HG02981 (cell line): Measurements from ENCODE around the gene CCSER1.
"Not testable (repeated sequence)": the region's sequence is repeated elsewhere in the genome, so short reads cannot be mapped to it uniquely, and the experiment has no call there.

Experiments
- ATAC-seq: cut with Tn5 transposase; IDR thresholded peaks from one replicate; pipeline ENCODE4 v1.9.1; 2021; ENCODE audit warnings: mild to moderate bottlenecking, moderate library complexity; ENCODE audit not compliant: unreplicated experiment

CCSER1 gene

DNA sequence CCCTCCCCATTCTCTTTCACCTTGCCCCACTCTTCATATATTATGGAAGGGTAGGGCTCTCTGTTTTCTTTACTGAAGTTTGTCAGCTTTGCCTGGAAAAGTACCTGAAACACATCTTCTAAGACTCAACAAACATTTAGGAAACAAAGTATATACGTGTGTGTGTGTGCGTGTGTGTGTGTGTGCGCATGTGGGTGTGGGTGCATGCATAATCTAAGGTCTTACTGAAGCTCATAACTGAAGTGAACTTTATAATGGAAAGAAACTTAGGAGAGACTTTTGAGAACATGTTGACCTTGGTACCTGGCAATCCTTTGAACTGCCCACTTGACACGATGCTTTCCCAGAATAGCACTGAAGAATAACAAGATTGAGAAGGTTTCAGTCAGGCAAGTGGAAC lies 1190.2 kb downstream of the CCSER1 start:
- ATAC-seq = no peak

GRCh38 chr4:91319556-91320268 lies 1192.5 kb downstream of the CCSER1 start:
- no peak for ATAC-seq

DNA sequence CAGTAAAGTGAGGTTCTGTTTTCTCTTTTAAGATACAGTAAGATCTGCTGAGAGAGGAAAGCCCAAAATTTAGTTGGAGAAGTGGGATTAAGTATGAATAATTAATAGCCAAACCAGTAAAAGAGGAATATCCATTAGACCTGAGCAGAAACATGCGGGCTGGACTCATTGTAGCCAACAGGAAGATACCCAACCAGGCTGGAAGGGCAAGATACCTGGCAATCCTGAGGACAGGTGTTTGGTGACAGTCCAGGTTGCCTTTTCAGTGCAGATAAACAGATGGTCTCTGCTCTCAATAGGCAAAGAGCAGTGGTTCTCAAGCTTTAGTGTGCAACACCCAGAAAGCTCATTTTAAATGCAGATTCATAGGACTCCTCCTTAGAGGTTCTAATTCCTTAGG lies 1195.8 kb downstream of the CCSER1 start:
- ATAC-seq = no peak

DNA sequence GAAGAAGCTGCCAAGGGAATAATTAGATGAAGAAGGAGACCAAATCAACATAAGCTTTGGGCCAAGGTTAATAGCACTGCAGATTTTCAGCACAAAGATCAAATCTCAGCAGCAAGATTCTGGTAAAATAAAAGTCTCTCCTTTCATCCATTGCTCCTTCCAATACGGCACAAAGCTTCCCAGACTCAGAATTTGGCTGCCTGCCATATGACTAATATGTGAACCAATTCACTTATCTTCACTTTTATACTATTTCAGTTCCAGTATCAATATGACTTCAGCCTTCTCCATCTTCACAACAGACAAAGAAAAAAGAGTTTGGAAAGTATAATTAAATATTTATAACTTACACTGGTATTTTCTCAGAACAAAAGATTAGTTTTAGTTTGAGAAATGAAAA lies 1198.3 kb downstream of the CCSER1 start:
- ATAC-seq = no peak

DNA sequence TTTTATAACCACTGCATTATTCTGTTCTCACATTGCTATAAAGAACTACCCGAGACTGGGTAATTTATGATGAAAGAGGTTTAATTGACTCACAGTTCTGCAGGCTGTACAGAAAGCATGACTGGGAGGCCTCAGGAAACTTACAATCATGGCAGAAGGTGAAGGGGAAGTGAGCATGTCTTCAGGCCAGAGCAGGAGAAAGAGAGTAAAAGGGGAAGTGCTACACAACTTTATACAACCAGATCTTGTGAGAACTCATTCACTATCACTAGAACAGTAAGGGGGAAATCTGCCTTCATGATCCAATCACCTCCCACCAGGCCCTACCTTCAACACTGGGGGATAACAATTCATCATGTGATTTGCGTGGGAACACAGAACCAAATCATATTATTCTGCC lies 1199.0 kb downstream of the CCSER1 start:
- not testable (repeated sequence) for ATAC-seq

- no peak for ATAC-seq
These were observed 1203.5 kb downstream of the CCSER1 start for GRCh38 chr4:91330555-91331137.

- ATAC-seq = no peak
These were observed 1213.6 kb downstream of the CCSER1 start for GRCh38 chr4:91340822-91341221.

DNA sequence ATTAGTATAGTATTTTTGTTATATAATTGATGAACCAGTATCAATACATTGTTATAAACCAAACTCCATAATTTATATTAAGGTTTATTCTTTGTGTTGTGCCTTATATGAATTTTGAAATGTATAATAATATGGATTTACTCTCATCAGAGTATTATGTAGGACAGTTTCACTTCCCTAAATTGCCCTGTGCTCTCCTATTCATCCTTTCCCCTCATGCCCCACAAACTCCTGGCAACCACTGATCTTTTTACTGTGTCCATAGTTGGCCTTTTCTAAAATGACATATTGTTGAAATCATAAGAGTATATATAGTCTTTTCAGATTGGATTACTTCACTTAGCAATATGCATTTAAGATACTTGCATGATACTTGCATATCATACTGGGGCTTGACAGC lies 1218.4 kb downstream of the CCSER1 start:
- peak; percentile 65 for ATAC-seq

GRCh38 chr4:91356496-91356895 lies 1229.3 kb downstream of the CCSER1 start:
- ATAC-seq = not testable (repeated sequence)

GRCh38 chr4:91358016-91358415 lies 1230.8 kb downstream of the CCSER1 start:
- not testable (repeated sequence) for ATAC-seq

- not testable (repeated sequence) for ATAC-seq
These were observed 1231.4 kb downstream of the CCSER1 start for GRCh38 chr4:91358621-91359020.

DNA sequence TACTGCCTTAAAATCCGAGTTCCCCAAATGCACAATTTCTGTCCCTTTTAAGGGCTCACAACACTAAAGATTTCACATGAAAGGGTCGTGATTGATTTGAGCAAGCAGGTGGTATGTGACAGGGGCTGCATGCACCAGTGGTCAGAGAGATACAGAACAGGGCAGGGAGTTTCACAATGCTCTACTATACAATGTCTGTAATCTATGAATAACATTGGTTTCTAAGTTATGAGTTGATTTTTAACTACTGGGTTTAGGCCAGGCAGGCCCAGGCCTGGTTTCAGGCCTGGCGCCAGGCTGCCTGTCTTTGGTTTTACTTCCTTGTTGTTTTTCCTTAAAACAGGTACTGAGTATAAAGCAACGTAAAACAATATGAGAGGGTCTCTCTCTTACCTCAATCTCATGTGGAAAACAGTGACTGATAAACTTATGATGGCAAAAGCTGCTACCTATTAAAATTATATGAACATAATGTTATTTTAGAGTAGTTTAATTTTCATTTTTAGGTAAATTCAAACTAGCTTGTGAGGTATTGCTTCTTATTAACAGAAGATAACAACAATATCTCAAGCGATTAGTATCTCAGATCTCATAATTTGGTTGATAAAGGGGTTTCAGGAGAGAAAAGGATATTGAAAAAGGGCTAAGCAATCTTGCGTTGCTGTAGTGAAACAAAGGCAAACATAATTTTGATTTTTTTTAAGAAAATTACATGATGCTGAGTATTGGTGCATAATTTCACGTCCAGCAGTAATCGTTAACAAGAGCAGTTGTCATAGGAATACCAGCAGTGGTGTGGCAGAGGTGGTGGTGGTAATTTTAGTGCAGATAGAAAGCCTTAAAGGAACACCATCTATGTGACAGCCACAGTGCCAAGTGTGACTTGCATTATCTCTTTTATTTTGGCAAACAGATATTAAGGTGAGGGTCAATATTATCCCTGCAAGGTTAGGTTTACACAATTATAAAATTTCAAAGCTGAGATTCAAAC lies 1232.1 kb downstream of the CCSER1 start:
- no peak for ATAC-seq

DNA sequence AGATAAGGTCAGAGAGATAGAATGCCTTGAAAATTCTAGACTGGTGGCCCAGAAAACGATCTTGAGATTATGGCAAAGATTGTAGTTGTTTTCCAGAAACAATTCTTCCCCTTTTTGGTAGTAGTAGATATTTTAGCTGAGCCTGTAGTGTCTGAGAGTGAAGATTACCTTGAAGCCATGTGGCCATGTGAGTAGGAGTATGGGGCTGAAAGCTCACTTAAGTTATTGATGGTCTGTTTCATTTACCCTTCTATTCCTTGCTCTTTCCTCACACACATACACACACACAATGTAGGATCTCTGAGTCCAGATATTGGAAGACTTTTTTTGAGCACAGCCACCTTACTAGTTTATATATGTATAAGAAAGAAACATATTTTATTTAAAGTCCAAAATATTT lies 1234.9 kb downstream of the CCSER1 start:
- ATAC-seq = no peak

DNA sequence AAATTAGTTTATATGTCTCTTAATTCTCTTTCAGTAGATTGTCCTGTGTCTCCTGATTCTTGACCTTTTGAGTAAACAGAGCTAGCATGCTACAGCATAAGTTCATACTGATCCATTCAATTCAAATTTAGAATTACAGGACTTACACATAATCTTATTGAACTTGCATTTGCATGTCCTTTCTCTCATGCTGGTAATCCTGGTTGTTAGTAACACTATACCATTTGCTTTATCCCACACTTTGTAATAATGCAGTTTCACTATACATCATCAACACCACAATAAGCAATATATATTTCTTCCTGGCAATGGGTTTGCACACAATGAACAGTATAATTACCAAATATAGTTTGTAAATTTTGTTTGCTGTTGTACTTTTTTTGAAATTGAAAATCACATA lies 1239.4 kb downstream of the CCSER1 start:
- no peak for ATAC-seq

- ATAC-seq = no peak
These were observed 1241.9 kb downstream of the CCSER1 start for GRCh38 chr4:91369116-91369515.

DNA sequence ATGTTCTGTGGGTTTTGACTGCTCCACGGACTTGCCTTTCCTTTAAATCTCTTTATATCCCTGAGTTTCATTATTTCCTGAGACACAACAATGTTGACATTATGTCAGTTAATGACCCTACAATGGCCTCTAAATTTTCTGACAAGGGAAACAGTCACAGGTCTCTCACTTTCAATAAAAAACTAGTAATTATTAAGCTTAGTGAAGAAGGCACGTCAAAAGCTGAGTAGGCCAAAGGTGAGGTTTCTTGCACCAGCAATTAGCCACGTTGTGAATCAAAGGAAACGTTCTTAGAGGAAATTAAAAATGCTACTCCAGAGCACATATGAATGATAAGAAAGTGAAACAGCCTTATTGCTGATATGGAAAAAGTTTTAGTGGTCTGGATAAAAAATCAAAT lies 1246.4 kb downstream of the CCSER1 start:
- ATAC-seq = no peak

DNA sequence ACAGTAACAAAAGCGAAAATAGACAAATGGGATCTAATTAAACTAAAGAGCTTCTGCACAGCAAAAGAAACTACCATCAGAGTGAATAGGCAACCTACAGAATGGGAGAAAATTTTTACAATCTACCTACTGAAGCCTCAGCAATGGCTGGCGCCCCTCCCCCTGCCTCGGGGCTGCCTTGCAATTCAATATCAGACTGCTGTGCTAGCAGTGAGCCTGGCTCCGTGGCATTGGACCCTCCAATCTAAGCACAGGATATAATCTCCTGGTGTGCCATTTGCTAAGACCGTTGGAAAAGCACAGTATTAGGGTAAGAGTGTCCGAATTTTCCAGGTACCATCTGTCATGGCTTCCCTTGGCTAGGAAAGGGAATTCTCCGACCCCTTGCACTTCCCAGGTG lies 1278.2 kb downstream of the CCSER1 start:
- ATAC-seq = not testable (repeated sequence)

GRCh38 chr4:91422011-91422410 lies 1294.8 kb downstream of the CCSER1 start:
- ATAC-seq = no peak

DNA sequence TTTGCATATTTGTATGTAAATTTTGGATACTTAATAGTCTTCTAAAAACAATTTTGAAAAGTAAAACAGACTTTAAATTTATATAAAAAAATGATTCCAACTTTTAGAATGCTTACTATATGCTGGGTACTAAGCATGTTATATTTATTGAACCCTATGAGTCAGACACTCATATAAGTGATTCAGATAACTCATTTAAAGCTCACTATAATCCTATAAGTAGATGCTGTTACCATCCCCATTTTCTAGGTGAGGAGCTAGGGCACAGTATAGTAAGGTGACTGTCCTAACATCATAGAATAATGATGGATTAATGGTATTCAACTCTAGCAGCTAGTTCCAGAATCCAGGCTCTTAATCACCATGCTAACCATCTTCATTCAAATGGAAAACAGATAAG lies 1299.5 kb downstream of the CCSER1 start:
- no peak for ATAC-seq

GRCh38 chr4:91427171-91427570 lies 1300.0 kb downstream of the CCSER1 start:
- ATAC-seq = no peak

DNA sequence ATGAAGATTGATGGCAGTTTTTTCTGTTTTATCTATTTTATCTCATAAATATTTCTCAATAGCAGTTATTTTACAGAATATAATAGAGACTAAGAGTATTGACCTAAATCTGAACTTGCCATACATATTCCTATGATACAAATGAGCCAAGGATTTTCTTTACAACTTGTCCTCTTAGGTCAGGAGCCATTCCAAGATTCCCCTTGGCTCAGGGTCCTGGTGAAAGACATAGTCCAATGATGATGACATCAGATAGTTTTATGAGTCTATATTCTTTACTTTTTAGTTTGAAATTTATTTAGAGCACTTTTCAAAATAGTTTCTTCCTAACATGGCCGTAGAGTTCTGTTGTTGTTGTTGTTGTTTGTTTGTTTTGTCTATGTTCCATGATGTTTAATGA lies 1307.4 kb downstream of the CCSER1 start:
- no peak for ATAC-seq

- no peak for ATAC-seq
These were observed 1309.4 kb downstream of the CCSER1 start for GRCh38 chr4:91436556-91436955.
